A172 (cell line): ENCODE results near the gene C1orf174. TPM values are rescaled to one million over a fixed set of nuclear protein-coding genes. Genes with fewer than 3 reads are reported as not detected.

Experiments
- DNase-seq: peaks from one replicate; pipeline ENCODE4 v3.0.0-alpha.2; 2015; ENCODE audit warnings: low spot score
- total RNA-seq: library from RNA; depleted of rRNA; stranded (reverse); fragments of >200 nt; shearing (Covaris generic); gene quantifications from 2 replicates; pipeline ENCODE4 v1.2.3, GENCODE V29; 2014

Gene C1orf174
- total RNA-seq, 1 experiment from 2014 or later = 28.6 TPM

- no peak for DNase-seq
Observed at GRCh38 chr1:3910049-3910731, 10.1 kb upstream of the C1orf174 start.

- no peak for DNase-seq
Observed at GRCh38 chr1:3909615-3910014, 9.5 kb upstream of the C1orf174 start.

- no peak for DNase-seq
Observed at GRCh38 chr1:3908886-3909517, 8.9 kb upstream of the C1orf174 start.

- DNase-seq = no peak
Observed at GRCh38 chr1:3907621-3908165, 7.6 kb upstream of the C1orf174 start.

- DNase-seq = no peak
Observed at GRCh38 chr1:3907031-3907534, 7.0 kb upstream of the C1orf174 start.

DNA sequence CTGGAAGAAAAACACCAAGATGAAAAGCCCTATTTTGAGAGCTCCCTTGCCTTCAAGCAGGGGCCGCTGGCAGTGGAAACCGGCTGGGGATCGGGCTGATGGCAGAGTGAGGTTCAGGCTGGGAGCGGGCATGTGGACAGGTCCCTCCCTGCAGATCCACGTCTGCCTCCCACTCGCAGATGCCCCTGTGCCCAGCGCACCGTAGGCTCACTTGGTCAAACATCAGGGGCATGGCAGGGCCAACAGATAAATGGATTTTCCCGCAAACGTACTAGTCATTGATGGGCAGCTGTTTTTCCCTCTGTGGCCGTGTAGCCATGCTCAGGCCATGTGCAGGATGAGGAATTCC is 6.6 kb upstream of the C1orf174 start:
- no peak for DNase-seq

- DNase-seq = no peak
Observed at GRCh38 chr1:3905953-3906671, 6.0 kb upstream of the C1orf174 start.

DNA sequence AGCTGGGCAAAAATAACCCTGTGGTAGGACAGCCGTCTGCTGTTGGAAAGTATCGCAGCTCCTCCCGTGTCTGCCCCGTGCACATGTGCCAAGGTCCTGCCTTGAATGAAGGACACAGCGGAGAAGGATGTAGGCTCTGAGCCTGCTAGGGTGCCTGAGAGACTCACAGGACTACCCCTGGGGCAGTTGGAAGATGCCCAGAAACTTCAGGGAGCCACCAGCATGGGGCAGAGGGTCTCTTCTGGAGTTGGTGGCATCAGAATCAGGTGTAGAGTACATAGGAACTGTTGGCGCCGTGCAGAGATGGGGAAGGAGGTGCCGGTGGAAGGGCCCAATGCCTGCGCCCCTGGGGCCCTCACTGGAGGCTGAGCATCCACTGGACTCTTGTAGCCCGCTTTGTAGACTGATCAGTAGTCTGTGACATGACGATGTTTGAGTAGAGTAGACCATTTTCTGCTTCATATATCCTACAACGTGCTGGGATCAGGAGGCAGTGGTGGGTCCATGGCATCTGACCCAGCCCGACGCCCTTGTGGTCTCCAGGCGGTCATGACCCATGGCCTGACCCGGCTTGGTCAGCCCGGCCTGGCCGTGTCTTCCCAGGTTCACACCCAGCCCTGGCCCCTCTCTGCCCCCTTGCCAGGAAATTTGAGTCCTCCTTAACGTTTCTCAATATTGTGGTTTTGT is 5.3 kb upstream of the C1orf174 start:
- DNase-seq = no peak

- no peak for DNase-seq
Observed at GRCh38 chr1:3904843-3905185, 4.7 kb upstream of the C1orf174 start.

DNA sequence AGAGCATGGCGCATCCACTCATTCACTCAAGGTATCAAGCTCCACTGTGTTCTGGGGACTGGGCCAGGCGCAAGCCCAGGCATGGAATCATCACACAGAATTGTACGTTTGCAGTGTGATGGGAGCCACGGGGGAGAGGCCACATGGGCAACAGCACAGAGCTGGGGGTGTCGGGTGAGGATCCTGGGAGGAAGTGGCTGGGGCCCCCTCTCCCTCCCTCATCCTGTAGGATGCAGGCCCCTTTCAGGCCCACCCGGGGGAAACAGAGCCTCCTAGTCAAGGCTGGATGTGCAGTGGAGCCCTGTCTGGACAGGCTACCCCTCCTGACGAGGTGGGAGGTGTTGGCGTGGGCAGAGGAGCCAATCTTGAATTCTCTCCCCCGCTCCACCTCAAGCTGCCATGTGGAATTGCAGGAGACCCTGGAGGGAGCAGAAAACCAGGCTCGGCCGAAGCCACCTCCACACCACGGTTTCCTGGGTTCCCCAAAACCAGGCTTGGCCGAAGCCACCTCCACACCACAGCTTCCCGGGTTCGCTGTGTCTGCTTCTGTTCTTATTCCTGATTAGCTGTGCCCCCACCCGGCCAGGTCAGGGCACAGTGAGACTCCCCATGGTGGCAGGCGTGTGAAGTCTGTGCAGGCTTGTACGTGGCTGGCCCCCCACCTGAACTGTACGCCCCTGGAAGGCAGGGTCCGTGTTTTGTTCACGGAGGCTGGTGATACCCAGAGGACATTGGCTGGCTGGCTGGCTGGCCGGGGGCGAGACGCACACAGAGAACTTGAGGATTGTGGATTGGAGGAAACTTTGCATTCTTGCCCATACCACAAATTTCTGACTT is 4.2 kb upstream of the C1orf174 start:
- no peak for DNase-seq

GRCh38 chr1:3903141-3904005 is 3.3 kb upstream of the C1orf174 start:
- DNase-seq = peak; percentile 53

GRCh38 chr1:3902571-3903091 is 2.6 kb upstream of the C1orf174 start:
- no peak for DNase-seq

GRCh38 chr1:3902111-3902511 is 2.0 kb upstream of the C1orf174 start:
- no peak for DNase-seq

GRCh38 chr1:3900969-3901529 is 977 bp upstream of the C1orf174 start:
- DNase-seq = peak; percentile 80

GRCh38 chr1:3899754-3900149 is 320 bp downstream of the C1orf174 start:
- DNase-seq = no peak

- peak; percentile 15 for DNase-seq
Observed at GRCh38 chr1:3898994-3899753, 898 bp downstream of the C1orf174 start.

DNA sequence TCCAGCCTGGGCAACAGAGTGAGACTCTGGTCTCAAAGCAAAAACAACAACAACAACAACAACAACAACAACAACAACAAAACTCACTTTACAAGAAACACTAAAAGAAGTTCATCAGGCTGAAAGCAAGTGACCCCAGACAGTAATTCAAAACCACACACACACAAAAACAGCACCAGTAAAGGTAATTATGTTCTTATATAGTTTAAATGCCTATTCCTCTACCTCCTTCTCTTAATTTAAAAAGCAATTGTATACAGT is 1.7 kb downstream of the C1orf174 start:
- DNase-seq = no peak

DNA sequence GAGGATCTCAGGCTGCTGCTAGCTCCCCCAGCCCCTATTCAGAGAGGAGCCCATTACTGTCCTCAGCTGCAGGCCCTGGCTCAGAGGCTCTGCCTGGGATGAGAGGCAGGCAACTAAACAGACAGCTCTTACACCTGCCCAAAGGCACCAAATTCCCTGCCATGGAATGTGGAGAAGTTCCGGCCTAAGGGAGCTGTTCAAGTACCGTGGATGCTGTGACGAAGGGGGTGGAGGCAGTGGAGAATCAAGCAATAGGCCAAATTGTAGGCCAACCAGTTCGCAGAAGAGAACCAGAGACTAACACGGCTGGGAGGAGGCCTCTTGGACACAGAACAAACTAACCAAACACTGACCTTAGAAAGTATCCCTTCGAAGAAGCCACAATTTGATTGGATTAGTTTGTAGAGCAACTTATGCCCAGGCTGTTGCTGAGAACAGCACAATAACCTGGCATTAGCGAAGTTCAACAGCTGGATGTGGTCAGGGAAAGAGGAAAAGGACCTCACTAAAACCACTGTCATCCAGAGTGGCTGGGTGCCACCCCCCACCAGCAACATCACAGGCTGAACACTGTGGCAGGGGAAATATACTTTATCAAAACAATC is 3.6 kb downstream of the C1orf174 start:
- DNase-seq = no peak

GRCh38 chr1:3895951-3896325 is 4.1 kb downstream of the C1orf174 start:
- no peak for DNase-seq
